Transverse colon (tissue), 4 donors: ENCODE data around the gene GARNL3. TPM values are rescaled to one million over a fixed set of nuclear protein-coding genes. Genes with fewer than 3 reads are reported as not detected.

Experiments used
- DNase-seq: peaks from one replicate; pipeline ENCODE4 v3.0.0-alpha.2; 2019
- H3K27ac ChIP-seq, 4 donors: fragments of 200-600 bp; sonication (generic); 2 replicates each; pipeline ENCODE4 v1.5.1; 2016 to 2018; ENCODE audit warnings: inconsistent platforms in 4 of 4
- H3K27me3 ChIP-seq: fragments of 200-600 bp; sonication (generic); 2 replicates; pipeline ENCODE4 v1.5.1; 2017; ENCODE audit warnings: inconsistent platforms
- H3K36me3 ChIP-seq, 4 donors: fragments of 200-600 bp; sonication (generic); 2 replicates each; pipeline ENCODE4 v1.5.1; 2017 to 2019; ENCODE audit warnings: inconsistent platforms in 4 of 4
- H3K4me1 ChIP-seq, 4 donors: fragments of 200-600 bp; sonication (generic); 2 replicates each; pipeline ENCODE4 v1.5.1; 2017 to 2020; ENCODE audit warnings: inconsistent platforms in 4 of 4
- H3K4me3 ChIP-seq, 4 donors: fragments of 200-600 bp; sonication (generic); 1 replicate in 1 of 4; 2 replicates in 3 of 4; pipeline versions ENCODE4 v1.5.1 to v1.6.1; 2017 to 2019; ENCODE audit warnings: inconsistent platforms in 4 of 4
- H3K9me3 ChIP-seq, 2 donors: fragments of 200-600 bp; sonication (generic); 2 replicates each; pipeline ENCODE4 v1.5.1; 2017 to 2019; ENCODE audit warnings: inconsistent platforms in 2 of 2
- EP300 ChIP-seq: sonication (generic); formaldehyde crosslinking; IDR thresholded peaks from one replicate; pipeline ENCODE4 v1.6.1; 2017; ENCODE audit warnings: antibody characterized with exemption, low read depth
- POLR2A ChIP-seq: fragments of 450-650 bp; IDR thresholded peaks from one replicate; pipeline ENCODE4 v1.6.1; 2016; ENCODE audit warnings: antibody characterized with exemption, mild to moderate bottlenecking, moderate library complexity
- POLR2AphosphoS5 ChIP-seq, 3 donors: sonication (generic); formaldehyde crosslinking; IDR thresholded peaks; one replicate each; pipeline ENCODE4 v1.6.1; 2016; ENCODE audit warnings: antibody characterized with exemption in 3 of 3
- WGBS, 2 donors: methylation state at CpG; one replicate each; pipeline ENCODE4 v1.1.5; 2018; ENCODE audit warnings: low coverage in 1 of 2; 5-methylcytosine and 5-hydroxymethylcytosine counted together
- in situ Hi-C, 4 donors: fragments of 200-750 bp; cut with MboI; loops; one replicate each; pipeline versions ENCODE4 v1.15.0 to v1.15.1; 2017; ENCODE audit warnings: low sequenced_read_pairs in 3 of 4, low pct_ligation_motif_present in 1 of 4, low pct_unique_long_range_greater_than_20kb in 1 of 4
- intact Hi-C: fragments of 100-400 bp; cut with DNase I; formaldehyde crosslinking; loops from one replicate; pipeline ENCODE4 v1.15.1; 2023; ENCODE audit warnings: low total_unique reads
- total RNA-seq, 4 donors: library from RNA; depleted of rRNA; stranded (reverse); fragments of >200 nt; gene quantifications; one replicate each; pipeline ENCODE4 v1.1.0, GENCODE V29; 2016
- TF ChIP-seq, protein P1 (sequence below), 5 experiments: fragments of 200-600 bp in 3 of 5; fragments of 450-650 bp in 2 of 5; sonication (generic) in 3 of 5; IDR thresholded peaks; 1 replicate in 2 of 5; 2 replicates in 3 of 5; pipeline ENCODE4 v1.5.1; 2016 to 2017; ENCODE audit warnings: antibody characterized with exemption in 5 of 5, inconsistent platforms in 3 of 5, mild to moderate bottlenecking in 2 of 5, moderate library complexity in 1 of 5

GARNL3 gene
- total RNA-seq, 4 donors from 2014 or later: 6.0 to 19.5 (median 11.8) TPM

DNA sequence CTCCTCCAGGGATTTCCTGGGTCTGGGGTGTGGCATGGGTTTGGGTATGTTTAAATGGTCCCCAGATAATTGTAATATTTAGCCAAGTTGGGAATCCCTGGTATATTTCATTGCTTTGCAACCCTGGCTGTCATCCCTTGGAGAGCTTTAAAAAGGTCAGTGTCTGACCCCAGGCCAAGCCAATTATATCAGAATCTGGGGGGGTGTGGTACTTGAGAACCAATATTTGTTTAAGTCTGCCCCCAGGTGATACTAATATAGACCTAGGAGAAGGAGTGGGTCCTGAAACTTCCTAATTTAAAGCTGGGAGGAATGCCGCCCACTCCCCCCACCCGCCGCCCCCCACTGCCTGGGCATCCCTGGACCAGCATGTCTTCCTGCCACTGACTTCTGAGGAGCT is 94.2 kb downstream of the GARNL3 start:
- no peaks in the 10 kb centered on the region for H3K36me3 ChIP-seq
- no peak for DNase-seq
- intact Hi-C loops (no loop called here), in situ Hi-C loops (no loop called here)
- H3K4me1 ChIP-seq: peaks cover 0 to 15% (median 9%) of the 10 kb centered on the region in 4 donors
- H3K4me3 ChIP-seq: no peak overlapping the region
- WGBS, 2 donors: 100% methylated on average over 3 of the region's 3 CpGs; no CpG with 5 or more reads in 1 of the 2 donors
- H3K27ac ChIP-seq: no peak overlapping the region
- H3K27me3 ChIP-seq: no peaks in the 10 kb centered on the region
- TF ChIP-seq POLR2AphosphoS5 (IDR thresholded peaks at IDR 0.05): no peak
- TF ChIP-seq POLR2A: no peak
- TF ChIP-seq, protein P1, sequence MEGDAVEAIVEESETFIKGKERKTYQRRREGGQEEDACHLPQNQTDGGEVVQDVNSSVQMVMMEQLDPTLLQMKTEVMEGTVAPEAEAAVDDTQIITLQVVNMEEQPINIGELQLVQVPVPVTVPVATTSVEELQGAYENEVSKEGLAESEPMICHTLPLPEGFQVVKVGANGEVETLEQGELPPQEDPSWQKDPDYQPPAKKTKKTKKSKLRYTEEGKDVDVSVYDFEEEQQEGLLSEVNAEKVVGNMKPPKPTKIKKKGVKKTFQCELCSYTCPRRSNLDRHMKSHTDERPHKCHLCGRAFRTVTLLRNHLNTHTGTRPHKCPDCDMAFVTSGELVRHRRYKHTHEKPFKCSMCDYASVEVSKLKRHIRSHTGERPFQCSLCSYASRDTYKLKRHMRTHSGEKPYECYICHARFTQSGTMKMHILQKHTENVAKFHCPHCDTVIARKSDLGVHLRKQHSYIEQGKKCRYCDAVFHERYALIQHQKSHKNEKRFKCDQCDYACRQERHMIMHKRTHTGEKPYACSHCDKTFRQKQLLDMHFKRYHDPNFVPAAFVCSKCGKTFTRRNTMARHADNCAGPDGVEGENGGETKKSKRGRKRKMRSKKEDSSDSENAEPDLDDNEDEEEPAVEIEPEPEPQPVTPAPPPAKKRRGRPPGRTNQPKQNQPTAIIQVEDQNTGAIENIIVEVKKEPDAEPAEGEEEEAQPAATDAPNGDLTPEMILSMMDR (IDR thresholded peaks at IDR 0.05): no peak
- no peak for TF ChIP-seq EP300
- H3K9me3 ChIP-seq: no peaks in the 10 kb centered on the region

DNA sequence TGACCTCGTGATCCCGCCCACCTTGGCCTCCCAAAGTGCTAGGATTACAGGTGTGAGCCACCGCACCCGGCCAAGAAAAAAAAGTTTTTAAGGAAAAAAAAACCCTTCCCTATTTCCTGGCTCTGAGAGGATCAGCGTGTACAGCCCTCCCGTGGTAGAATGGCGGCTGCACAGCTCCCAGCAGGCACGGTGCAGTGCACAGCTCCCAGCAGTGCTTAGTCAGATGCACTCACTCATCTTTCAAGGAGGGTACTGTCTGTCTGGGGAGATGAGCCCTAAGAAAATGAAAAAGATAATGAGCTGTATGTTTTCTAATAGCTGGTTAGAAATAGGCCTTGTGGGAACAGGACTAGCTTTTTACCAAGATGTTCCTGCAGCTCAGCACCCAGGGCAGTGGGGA is 95.7 kb downstream of the GARNL3 start:
- Histone ChIP-seq H3K27me3 (no peaks in the 10 kb centered on the region), H3K27ac (no peak overlapping the region), H3K36me3 (no peaks in the 10 kb centered on the region), H3K4me1 (peaks cover 0 to 15% (median 9%) of the 10 kb centered on the region in 4 donors), H3K9me3 (no peaks in the 10 kb centered on the region), H3K4me3 (no peak overlapping the region)
- no peak for DNase-seq
- no peak for TF ChIP-seq POLR2AphosphoS5 (IDR thresholded peaks at IDR 0.05)
- no peak for TF ChIP-seq POLR2A
- TF ChIP-seq EP300: no peak
- TF ChIP-seq, protein P1 (IDR thresholded peaks at IDR 0.05): no peak
- in situ Hi-C loops (no loop called here), intact Hi-C loops (no loop called here)
- WGBS, 2 donors: 63 to 75% methylated on average over 4 to 8 of the region's 8 CpGs

GRCh38 chr9:127360829-127361228 is 96.3 kb downstream of the GARNL3 start:
- DNase-seq: no peak

DNA sequence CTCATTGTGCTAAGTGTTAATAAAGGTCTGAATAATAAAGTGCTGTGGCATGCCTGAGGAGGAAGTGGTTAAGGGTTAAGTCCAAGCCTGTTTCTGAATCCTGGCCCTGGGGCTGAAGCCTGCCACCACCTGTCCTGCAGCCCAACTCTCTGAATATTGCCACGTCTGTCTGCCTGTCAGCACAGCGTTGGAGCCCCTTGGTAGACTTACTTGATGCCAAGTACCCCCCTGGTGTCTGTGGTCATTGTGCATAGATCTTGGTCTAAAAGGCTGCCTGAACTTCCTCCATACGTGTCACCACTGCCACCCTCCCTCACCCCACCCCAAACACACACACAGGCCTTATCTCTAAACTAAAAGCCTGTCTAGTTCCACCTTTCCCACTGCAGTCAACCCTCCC is 97.0 kb downstream of the GARNL3 start:
- peak overlapping the region; percentile 10 to 68 (median 46) for H3K27ac ChIP-seq
- 34% methylated on average over 3 of the region's 3 CpGs; no CpG with 5 or more reads in 1 of the 2 donors for WGBS, 2 donors
- H3K27me3 ChIP-seq: no peaks in the 10 kb centered on the region
- H3K36me3 ChIP-seq: no peaks in the 10 kb centered on the region
- peak; percentile 38 for DNase-seq
- in situ Hi-C loops (no loop called here), intact Hi-C loops (no loop called here)
- H3K4me1 ChIP-seq: peaks cover 0 to 15% (median 9%) of the 10 kb centered on the region in 4 donors
- H3K9me3 ChIP-seq: no peaks in the 10 kb centered on the region
- no peak overlapping the region for H3K4me3 ChIP-seq
- TF ChIP-seq POLR2AphosphoS5 (IDR thresholded peaks at IDR 0.05) (no peak), POLR2A (no peak), EP300 (no peak)
- TF ChIP-seq, protein P1 (IDR thresholded peaks at IDR 0.05): no peak

More at GRCh38 chr9:127360829-127361228, 96.3 kb downstream of the GARNL3 start:
- Histone ChIP-seq H3K27ac (peak overlapping the region in 3 of 4 donors; percentile 26 to 68 (median 66)), H3K4me1 (peaks cover 0 to 15% (median 9%) of the 10 kb centered on the region in 4 donors), H3K27me3 (no peaks in the 10 kb centered on the region), H3K4me3 (no peak overlapping the region), H3K36me3 (no peaks in the 10 kb centered on the region), H3K9me3 (no peaks in the 10 kb centered on the region)
- WGBS, 2 donors: 59% methylated on average over 2 of the region's 2 CpGs; no CpG with 5 or more reads in 1 of the 2 donors
- in situ Hi-C loops: no loop called here
- TF ChIP-seq, protein P1 (IDR thresholded peaks at IDR 0.05): peak in 1 of 5 experiments; percentile 15
- no peak for TF ChIP-seq POLR2A
- intact Hi-C loops: no loop called here
